Measurements from ENCODE around the gene RTBDN. TPM values are rescaled to one million over a fixed set of nuclear protein-coding genes. Genes with fewer than 3 reads are reported as not detected.

Gene RTBDN
- total RNA-seq, 1 experiment from 2014 or later = 5.6 TPM

- Histone ChIP-seq H2BK15ac (ENCODE audit: low read depth, low read length) (no peak overlapping the region), H3K18ac (ENCODE audit: insufficient read length, low read depth, low read length) (no peak overlapping the region), H3K23ac (ENCODE audit: insufficient read length, low read depth, low read length) (no peak overlapping the region), H3K56ac (ENCODE audit: insufficient read length, low read depth, low read length) (no peak overlapping the region), H3K27me3 (ENCODE audit: insufficient read depth, low read length) (no peaks in the 10 kb centered on the region), H2BK12ac (ENCODE audit: insufficient read length, low read depth, low read length) (no peak overlapping the region), H2AFZ (ENCODE audit: low read length) (no peak overlapping the region), H4K91ac (ENCODE audit: insufficient read length, low read depth, low read length) (no peak overlapping the region), H3K23me2 (ENCODE audit: insufficient read length, low read depth, low read length, poor library complexity, severe bottlenecking) (peaks cover 11% of the 10 kb centered on the region), H2BK5ac (ENCODE audit: insufficient read length, low read length) (no peak overlapping the region), H3K27ac (ENCODE audit: insufficient read length, low read depth, low read length) (no peak overlapping the region), H3K14ac (ENCODE audit: insufficient read depth, low read length) (no peak overlapping the region), H3K4ac (ENCODE audit: low read depth, low read length) (no peak overlapping the region), H3K4me1 (ENCODE audit: insufficient read depth, low read length) (peaks cover 4% of the 10 kb centered on the region), H4K8ac (replicated peaks; ENCODE audit: insufficient read length, low read depth, low read length) (no peak overlapping the region), H3K79me1 (ENCODE audit: insufficient read depth, low read depth, low read length, poor library complexity, severe bottlenecking) (no peaks in the 10 kb centered on the region), H3K9me3 (ENCODE audit: control insufficient read depth, low read depth, low read length) (no peaks in the 10 kb centered on the region), H4K5ac (ENCODE audit: insufficient read length, low read depth, low read length) (no peak overlapping the region), H3K79me2 (ENCODE audit: insufficient read depth, low read length) (no peaks in the 10 kb centered on the region), H4K20me1 (ENCODE audit: control insufficient read depth, insufficient read depth, insufficient read length) (no peaks in the 10 kb centered on the region), H3K9ac (ENCODE audit: extremely low read depth, insufficient read length, low read length) (no peak overlapping the region), H3K4me2 (ENCODE audit: insufficient read depth, insufficient read length, low read length) (peak overlapping the region; percentile 71), H2BK20ac (ENCODE audit: low read depth, low read length, poor library complexity, severe bottlenecking) (no peak overlapping the region), H2AK5ac (ENCODE audit: insufficient read length, low read length) (no peak overlapping the region), H3T11ph (ENCODE audit: low read length) (no peak overlapping the region), H2BK120ac (ENCODE audit: low read depth, low read length, poor library complexity, severe bottlenecking) (no peak overlapping the region)
- no CpG with 5 or more reads among the region's 19 CpGs for WGBS (ENCODE audit: extremely low coverage, insufficient read length, low lambda C conversion rate)
- Mint-ChIP-seq H3K36me3 (ENCODE audit: insufficient read depth in 1 of 3, low read depth in 3 of 3) (no peaks in the 10 kb centered on the region), H3K4me1 (peaks cover 22 to 25% of the 10 kb centered on the region in 2 experiments), H3K4me3 (peak overlapping the region; percentile 59 to 74; a peak in 4 of 5 replicates), H3K27me3 (ENCODE audit: low read depth) (no peaks in the 10 kb centered on the region; the same call in 1 of the 2 replicates), H3K27ac (0 out of 7 replicates have a peak overlapping the region, but pooled peaks of 1 of the 3 experiments have one; percentile 28), H3K9me3 (no peaks in the 10 kb centered on the region)
- TF ChIP-seq, protein P1, sequence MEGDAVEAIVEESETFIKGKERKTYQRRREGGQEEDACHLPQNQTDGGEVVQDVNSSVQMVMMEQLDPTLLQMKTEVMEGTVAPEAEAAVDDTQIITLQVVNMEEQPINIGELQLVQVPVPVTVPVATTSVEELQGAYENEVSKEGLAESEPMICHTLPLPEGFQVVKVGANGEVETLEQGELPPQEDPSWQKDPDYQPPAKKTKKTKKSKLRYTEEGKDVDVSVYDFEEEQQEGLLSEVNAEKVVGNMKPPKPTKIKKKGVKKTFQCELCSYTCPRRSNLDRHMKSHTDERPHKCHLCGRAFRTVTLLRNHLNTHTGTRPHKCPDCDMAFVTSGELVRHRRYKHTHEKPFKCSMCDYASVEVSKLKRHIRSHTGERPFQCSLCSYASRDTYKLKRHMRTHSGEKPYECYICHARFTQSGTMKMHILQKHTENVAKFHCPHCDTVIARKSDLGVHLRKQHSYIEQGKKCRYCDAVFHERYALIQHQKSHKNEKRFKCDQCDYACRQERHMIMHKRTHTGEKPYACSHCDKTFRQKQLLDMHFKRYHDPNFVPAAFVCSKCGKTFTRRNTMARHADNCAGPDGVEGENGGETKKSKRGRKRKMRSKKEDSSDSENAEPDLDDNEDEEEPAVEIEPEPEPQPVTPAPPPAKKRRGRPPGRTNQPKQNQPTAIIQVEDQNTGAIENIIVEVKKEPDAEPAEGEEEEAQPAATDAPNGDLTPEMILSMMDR (conservative IDR thresholded peaks at IDR 0.05) = no peak
- DNase-seq = no peak
Measured at GRCh38 chr19:12783849-12784393, 50.5 kb downstream of the RTBDN start.

All from H9 (cell line).